Sigmoid colon (tissue), 7 donors: Measurements from ENCODE around the gene PARD3. TPM values are rescaled to one million over a fixed set of nuclear protein-coding genes. Genes with fewer than 3 reads are reported as not detected.

Experiments used
- DNase-seq: peaks from one replicate; pipeline ENCODE4 v3.0.0-alpha.2; 2019
- H3K27ac ChIP-seq, 4 donors: fragments of 200-600 bp; sonication (generic); one replicate each; pipeline ENCODE4 v1.5.1; 2016 to 2019; ENCODE audit warnings: mild to moderate bottlenecking in 1 of 4
- H3K27me3 ChIP-seq, 3 donors: fragments of 200-600 bp; sonication (generic); one replicate each; pipeline ENCODE4 v1.5.1; 2019; ENCODE audit warnings: mild to moderate bottlenecking in 1 of 3
- H3K36me3 ChIP-seq, 4 donors: fragments of 200-600 bp; sonication (generic); one replicate each; pipeline ENCODE4 v1.5.1; 2016 to 2019
- H3K4me1 ChIP-seq, 4 donors: fragments of 200-600 bp; sonication (generic); one replicate each; pipeline ENCODE4 v1.5.1; 2017 to 2019
- H3K4me3 ChIP-seq, 4 donors: fragments of 200-600 bp; sonication (generic); one replicate each; pipeline ENCODE4 v1.5.1; 2017 to 2019; ENCODE audit warnings: mild to moderate bottlenecking in 2 of 4, moderate library complexity in 1 of 4
- H3K9me3 ChIP-seq, 4 donors: fragments of 200-600 bp in 3 of 4; sonication (generic) in 3 of 4; one replicate each; pipeline versions ENCODE4 v1.5.1 to v1.6.1; 2013 to 2019
- CTCF ChIP-seq, 4 experiments: fragments of 450-650 bp in 3 of 4; fragments of 200-600 bp in 1 of 4; IDR thresholded peaks; one replicate each; pipeline ENCODE4 v1.5.1; 2016 to 2019; ENCODE audit warnings: antibody characterized with exemption in 4 of 4, mild to moderate bottlenecking in 3 of 4, moderate library complexity in 2 of 4
- EP300 ChIP-seq, 4 donors: sonication (generic); formaldehyde crosslinking; IDR thresholded peaks; one replicate each; pipeline ENCODE4 v1.6.1; 2017; ENCODE audit warnings: antibody characterized with exemption in 4 of 4
- POLR2A ChIP-seq, 2 donors: fragments of 450-650 bp; IDR thresholded peaks; one replicate each; pipeline ENCODE4 v1.6.1; 2016; ENCODE audit warnings: antibody characterized with exemption in 2 of 2, mild to moderate bottlenecking in 2 of 2, moderate library complexity in 2 of 2
- POLR2AphosphoS5 ChIP-seq, 4 donors: sonication (generic); formaldehyde crosslinking; IDR thresholded peaks; one replicate each; pipeline ENCODE4 v1.6.1; 2017; ENCODE audit warnings: antibody characterized with exemption in 4 of 4
- WGBS, 2 donors: extraction: QIAGEN DNeasy Blood & Tissue Kit; methylation state at CpG; one replicate each; pipeline ENCODE4 v1.1.7; 2013; 5-methylcytosine and 5-hydroxymethylcytosine counted together
- intact Hi-C: fragments of 100-400 bp; cut with DNase I; formaldehyde crosslinking; loops from one replicate; pipeline ENCODE4 v1.15.1; 2023
- polyA plus RNA-seq, 3 donors: library from polyadenylated mRNA; stranded (reverse); fragments of 200-250 nt; gene quantifications; one replicate each; pipeline ENCODE4 v1.2.3, GENCODE V29; 2013
- total RNA-seq, 4 donors: library from RNA; depleted of rRNA; stranded (reverse); fragments of >200 nt; gene quantifications; one replicate each; pipeline ENCODE4 v1.1.0, GENCODE V29; 2016
- donor health status: healthy with polysubstance abuse.
- donor health status: Bipolar disorder and iron deficiency.
- donor health status: healthy.

The PARD3 gene
- total and polyA plus RNA-seq, 7 donors: 17.5 to 96.4 (median 75.9) TPM

- H3K36me3 ChIP-seq: no peaks in the 10 kb centered on the region
- H3K27me3 ChIP-seq: no peaks in the 10 kb centered on the region
- TF ChIP-seq CTCF (IDR thresholded peaks at IDR 0.05) (no peak), EP300 (IDR thresholded peaks at IDR 0.05) (no peak), POLR2A (IDR thresholded peaks at IDR 0.05) (no peak), POLR2AphosphoS5 (IDR thresholded peaks at IDR 0.05) (no peak)
- H3K27ac ChIP-seq: no peak overlapping the region
- peaks cover 0 to 22% (median 4%) of the 10 kb centered on the region in 4 donors for H3K4me1 ChIP-seq
- no peak overlapping the region for H3K4me3 ChIP-seq
- H3K9me3 ChIP-seq: no peaks in the 10 kb centered on the region
- WGBS, 2 donors: 93 to 96% methylated on average over 3 to 4 of the region's 4 CpGs
- DNase-seq: no peak
- intact Hi-C loops: no loop called here
These were observed 213.4 kb downstream of the PARD3 start for GRCh38 chr10:34601691-34602090.

- H3K36me3 ChIP-seq: no peaks in the 10 kb centered on the region
- H3K9me3 ChIP-seq: no peaks in the 10 kb centered on the region
- H3K27me3 ChIP-seq: no peaks in the 10 kb centered on the region
- intact Hi-C loops: no loop called here
- WGBS, 2 donors: 85 to 89% methylated on average over 12 of the region's 12 CpGs
- DNase-seq: no peak
- TF ChIP-seq CTCF (IDR thresholded peaks at IDR 0.05) (no peak), POLR2A (IDR thresholded peaks at IDR 0.05) (no peak), POLR2AphosphoS5 (IDR thresholded peaks at IDR 0.05) (no peak), EP300 (IDR thresholded peaks at IDR 0.05) (no peak)
- no peak overlapping the region for H3K4me3 ChIP-seq
- H3K27ac ChIP-seq: no peak overlapping the region
- H3K4me1 ChIP-seq: peaks cover 0 to 23% (median 6%) of the 10 kb centered on the region in 4 donors
These were observed 215.9 kb downstream of the PARD3 start for GRCh38 chr10:34599026-34599795.

- TF ChIP-seq POLR2A (IDR thresholded peaks at IDR 0.05): no peak
- Histone ChIP-seq H3K4me3 (no peak overlapping the region), H3K27me3 (no peaks in the 10 kb centered on the region), H3K4me1 (peaks cover 0 to 23% (median 6%) of the 10 kb centered on the region in 4 donors), H3K9me3 (no peaks in the 10 kb centered on the region), H3K27ac (no peak overlapping the region), H3K36me3 (no peaks in the 10 kb centered on the region)
- no peak for DNase-seq
- WGBS, 2 donors: 93 to 94% methylated on average over 7 of the region's 7 CpGs
- intact Hi-C loops: no loop called here
These were observed 218.7 kb downstream of the PARD3 start for GRCh38 chr10:34596351-34596750.

- H3K27me3 ChIP-seq: no peaks in the 10 kb centered on the region
- TF ChIP-seq POLR2A (IDR thresholded peaks at IDR 0.05) (no peak), EP300 (IDR thresholded peaks at IDR 0.05) (no peak), POLR2AphosphoS5 (IDR thresholded peaks at IDR 0.05) (no peak), CTCF (IDR thresholded peaks at IDR 0.05) (no peak)
- no peak overlapping the region for H3K4me3 ChIP-seq
- no peaks in the 10 kb centered on the region for H3K9me3 ChIP-seq
- H3K4me1 ChIP-seq: peaks cover 0 to 15% (median 6%) of the 10 kb centered on the region in 4 donors
- H3K36me3 ChIP-seq: no peaks in the 10 kb centered on the region
- WGBS, 2 donors: 54 to 84% methylated on average over 2 of the region's 2 CpGs
- intact Hi-C loops: no loop called here
- DNase-seq: no peak
- H3K27ac ChIP-seq: no peak overlapping the region
These were observed 221.2 kb downstream of the PARD3 start for GRCh38 chr10:34593930-34594329.

- 94 to 95% methylated on average over 2 of the region's 2 CpGs for WGBS, 2 donors
- Histone ChIP-seq H3K27ac (no peak overlapping the region), H3K4me1 (peaks cover 0 to 10% (median 4%) of the 10 kb centered on the region in 4 donors), H3K36me3 (no peaks in the 10 kb centered on the region), H3K4me3 (no peak overlapping the region), H3K9me3 (no peaks in the 10 kb centered on the region), H3K27me3 (no peaks in the 10 kb centered on the region)
- intact Hi-C loops: no loop called here
- no peak for DNase-seq
- TF ChIP-seq EP300 (IDR thresholded peaks at IDR 0.05) (no peak), POLR2A (IDR thresholded peaks at IDR 0.05) (no peak), CTCF (IDR thresholded peaks at IDR 0.05) (no peak), POLR2AphosphoS5 (IDR thresholded peaks at IDR 0.05) (no peak)
These were observed 221.7 kb downstream of the PARD3 start for GRCh38 chr10:34593374-34593890.
